Caco-2 (cell line): Measurements from ENCODE around the gene C1QTNF12. TPM values are rescaled to one million over a fixed set of nuclear protein-coding genes. Genes with fewer than 3 reads are reported as not detected.

ENCODE experiments used
- BruUV-seq: library from RNA; stranded (reverse); fragments of 400-500 nt; replicated peaks from 2 replicates; lab custom pipeline; 2021; lab: Mats Ljungman, UMichigan
- CTCF ChIA-PET: fragments of 300-600 bp; sonication (Branson Sonifier 250); formaldehyde crosslinking; loops from one replicate; lab custom pipeline; 2022; ENCODE audit warnings: antibody characterized with exemption; lab: Charles Lee
- POLR2A ChIA-PET: fragments of 300-600 bp; sonication (Branson Sonifier 250); formaldehyde crosslinking; loops from one replicate; lab custom pipeline; 2022; ENCODE audit warnings: antibody characterized with exemption; lab: Charles Lee
- DNase-seq, 2 experiments: peaks; one replicate each; pipeline versions ENCODE4 v3.0.0 to v3.0.0-alpha.2; 2020 to 2022
- H3K27me3 ChIP-seq: replicated peaks from 2 replicates; pipeline ENCODE4 v1.6.0; 2011; ENCODE audit warnings: low read length; ENCODE audit not compliant: control insufficient read depth, insufficient read depth
- H3K36me3 ChIP-seq: 2 replicates; pipeline ENCODE4 v1.5.1; 2011; ENCODE audit warnings: low read length; ENCODE audit not compliant: control insufficient read depth, insufficient read depth
- H3K4me1 ChIP-seq: fragments of 250-450 bp; sonication (Bioruptor Pico); 2 replicates; pipeline ENCODE4 v1.5.1; 2020; ENCODE audit warnings: mild to moderate bottlenecking
- H3K4me3 ChIP-seq: 2 replicates; pipeline ENCODE4 v1.5.1; 2011; ENCODE audit warnings: low read depth, mild to moderate bottlenecking, control low read depth, low read length
- H3K9me3 ChIP-seq: fragments of 250-450 bp; sonication (Bioruptor Pico); 2 replicates; pipeline ENCODE4 v1.5.1; 2020; ENCODE audit warnings: mild to moderate bottlenecking, moderate library complexity
- H3K27ac Mint-ChIP-seq: one replicate; pipeline ENCODE4 v1.8.0; 2022; ENCODE audit warnings: mixed read lengths; ENCODE audit not compliant: unreplicated experiment
- H3K27me3 Mint-ChIP-seq: one replicate; pipeline ENCODE4 v1.8.0; 2022; ENCODE audit warnings: mixed read lengths; ENCODE audit not compliant: insufficient read depth, unreplicated experiment
- H3K36me3 Mint-ChIP-seq: one replicate; pipeline ENCODE4 v1.8.0; 2022; ENCODE audit warnings: mild to moderate bottlenecking, mixed read lengths; ENCODE audit not compliant: insufficient read depth, unreplicated experiment
- H3K4me1 Mint-ChIP-seq: one replicate; pipeline ENCODE4 v1.8.0; 2022; ENCODE audit warnings: low read depth, mixed read lengths; ENCODE audit not compliant: unreplicated experiment
- H3K4me3 Mint-ChIP-seq: one replicate; pipeline ENCODE4 v1.8.0; 2022; ENCODE audit warnings: mild to moderate bottlenecking, moderate library complexity, mixed read lengths; ENCODE audit not compliant: unreplicated experiment
- H3K9me3 Mint-ChIP-seq: one replicate; pipeline ENCODE4 v1.8.0; 2022; ENCODE audit warnings: mixed read lengths; ENCODE audit not compliant: unreplicated experiment
- intact Hi-C: fragments of 100-400 bp; cut with micrococcal nuclease; formaldehyde crosslinking; loops from one replicate; pipeline ENCODE4 v1.10.0; 2022; ENCODE audit not compliant: unreplicated experiment
- total RNA-seq: library from RNA; stranded (reverse); gene quantifications from 2 replicates; pipeline ENCODE4 v1.2.3, GENCODE V29; 2022
- TF ChIP-seq, protein P1 (sequence below), 2 experiments: fragments of 200-600 bp in 1 of 2; IDR thresholded peaks; 1 replicate in 1 of 2; 2 replicates in 1 of 2; pipeline versions ENCODE4 v1.5.1 to v1.8.0; 2011 to 2022; ENCODE audit warnings: antibody characterized with exemption in 1 of 2, control low read depth in 1 of 2, inconsistent platforms in 1 of 2, low read depth in 1 of 2, low read length in 1 of 2, mild to moderate bottlenecking in 1 of 2, moderate library complexity in 1 of 2; ENCODE audit not compliant: insufficient read depth in 1 of 2, severe bottlenecking in 1 of 2, unreplicated experiment in 1 of 2

Gene C1QTNF12
- total RNA-seq, 1 experiment from 2014 or later = 3.7 TPM

DNA sequence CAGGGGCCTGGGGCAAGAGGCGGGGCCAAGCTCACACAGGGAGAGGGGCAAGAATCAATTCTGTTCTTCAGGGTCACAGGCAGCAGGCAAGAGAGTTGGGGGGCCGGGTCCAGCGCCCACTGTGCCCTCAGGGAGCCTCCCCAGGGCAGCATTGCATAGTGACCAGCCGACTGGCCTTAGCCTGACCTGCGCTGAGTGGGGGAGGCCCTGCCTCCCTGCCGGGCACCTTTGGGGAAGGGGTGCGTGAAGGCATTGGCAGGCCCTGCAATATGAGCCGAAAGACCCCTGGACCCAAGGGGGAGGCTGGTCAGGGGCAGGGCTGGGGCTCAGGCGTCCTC, 45.9 kb upstream of the C1QTNF12 start:
- peaks cover 19% of the 10 kb centered on the region for H3K36me3 Mint-ChIP-seq
- H3K9me3 Mint-ChIP-seq = peaks cover 8% of the 10 kb centered on the region
- H3K27ac Mint-ChIP-seq = no peak overlapping the region
- TF ChIP-seq, protein P1, sequence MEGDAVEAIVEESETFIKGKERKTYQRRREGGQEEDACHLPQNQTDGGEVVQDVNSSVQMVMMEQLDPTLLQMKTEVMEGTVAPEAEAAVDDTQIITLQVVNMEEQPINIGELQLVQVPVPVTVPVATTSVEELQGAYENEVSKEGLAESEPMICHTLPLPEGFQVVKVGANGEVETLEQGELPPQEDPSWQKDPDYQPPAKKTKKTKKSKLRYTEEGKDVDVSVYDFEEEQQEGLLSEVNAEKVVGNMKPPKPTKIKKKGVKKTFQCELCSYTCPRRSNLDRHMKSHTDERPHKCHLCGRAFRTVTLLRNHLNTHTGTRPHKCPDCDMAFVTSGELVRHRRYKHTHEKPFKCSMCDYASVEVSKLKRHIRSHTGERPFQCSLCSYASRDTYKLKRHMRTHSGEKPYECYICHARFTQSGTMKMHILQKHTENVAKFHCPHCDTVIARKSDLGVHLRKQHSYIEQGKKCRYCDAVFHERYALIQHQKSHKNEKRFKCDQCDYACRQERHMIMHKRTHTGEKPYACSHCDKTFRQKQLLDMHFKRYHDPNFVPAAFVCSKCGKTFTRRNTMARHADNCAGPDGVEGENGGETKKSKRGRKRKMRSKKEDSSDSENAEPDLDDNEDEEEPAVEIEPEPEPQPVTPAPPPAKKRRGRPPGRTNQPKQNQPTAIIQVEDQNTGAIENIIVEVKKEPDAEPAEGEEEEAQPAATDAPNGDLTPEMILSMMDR (IDR thresholded peaks at IDR 0.05; ENCODE audit: insufficient read depth in 1 of 2, low read depth in 1 of 2, low read length in 1 of 2, severe bottlenecking in 1 of 2, unreplicated experiment in 1 of 2) = no peak
- peaks cover 3% of the 10 kb centered on the region for H3K27me3 Mint-ChIP-seq
- Histone ChIP-seq H3K4me1 (no peaks in the 10 kb centered on the region; the same call in 1 of the 2 replicates), H3K4me3 (no peak overlapping the region), H3K9me3 (no peaks in the 10 kb centered on the region), H3K27me3 (no peaks in the 10 kb centered on the region), H3K36me3 (no peaks in the 10 kb centered on the region)
- no peaks in the 10 kb centered on the region for H3K4me1 Mint-ChIP-seq
- CTCF ChIA-PET = interaction anchor here (0.6 to 1.5 kb wide), 4 partner anchors 167 to 386 kb away, joined by 3 read pairs; no protein-coding TSS in a partner anchor
- intact Hi-C loops = no loop called here
- no TSS peak for BruUV-seq
- no peak for DNase-seq
- H3K4me3 Mint-ChIP-seq = no peak overlapping the region
- POLR2A ChIA-PET = interaction anchor here (0.6 to 1.1 kb wide), 2 partner anchors 54 to 213 kb away, joined by 3 read pairs; no protein-coding TSS in a partner anchor

DNA sequence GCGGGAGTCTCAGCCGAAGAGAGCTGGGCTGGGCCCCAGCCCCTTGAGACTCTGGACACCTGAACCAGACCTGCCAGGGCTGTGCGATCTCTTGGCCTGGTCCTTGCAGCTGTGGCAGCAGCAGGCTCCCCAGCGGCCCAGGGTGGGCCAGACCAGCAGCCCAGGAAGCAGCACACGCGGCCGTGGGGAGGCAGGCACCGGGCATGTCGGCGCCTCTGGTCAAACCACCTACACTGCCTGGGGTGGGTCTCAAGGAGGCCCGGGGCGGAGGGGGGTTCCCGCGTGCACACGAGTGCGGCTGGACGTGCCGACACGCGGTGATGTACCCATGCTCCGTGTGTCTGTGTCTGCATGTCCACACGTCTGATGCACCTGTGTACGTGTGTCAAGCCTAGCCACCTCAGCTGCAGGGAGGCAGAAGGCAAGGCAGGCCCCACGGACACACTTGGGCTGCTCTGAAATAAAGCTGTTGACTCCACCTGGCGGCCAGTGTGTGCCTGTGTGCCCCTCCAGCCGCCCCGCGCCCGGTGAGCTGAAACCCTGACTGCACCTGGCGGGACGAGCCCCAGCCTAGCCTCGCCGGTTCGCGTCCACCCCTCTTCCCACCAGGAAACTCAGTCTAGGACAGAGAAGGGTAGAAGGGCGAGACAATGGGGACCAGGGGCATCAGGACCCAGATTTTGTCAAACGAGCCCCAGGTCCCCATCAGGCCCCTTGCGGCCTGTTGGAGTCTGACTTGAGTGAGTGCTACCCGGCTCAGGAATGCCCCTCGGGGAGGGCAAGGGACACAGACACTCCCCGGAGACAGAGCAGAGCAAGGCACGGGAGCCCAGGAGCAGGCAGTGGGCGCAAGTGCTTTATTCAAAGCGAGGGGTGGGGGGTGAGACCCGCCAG, 45.3 kb upstream of the C1QTNF12 start:
- peaks cover 18% of the 10 kb centered on the region for H3K36me3 Mint-ChIP-seq
- TF ChIP-seq, protein P1 (IDR thresholded peaks at IDR 0.05; ENCODE audit: insufficient read depth in 1 of 2, low read depth in 1 of 2, low read length in 1 of 2, severe bottlenecking in 1 of 2, unreplicated experiment in 1 of 2) = peak; percentile 52 to 63
- peak; percentile 70 to 74 for DNase-seq
- H3K4me1 Mint-ChIP-seq = no peaks in the 10 kb centered on the region
- BruUV-seq = no TSS peak
- ChIA-PET POLR2A (interaction anchor here (0.6 to 1.1 kb wide), 3 partner anchors 53 to 214 kb away, joined by 3 read pairs; no protein-coding TSS in a partner anchor), CTCF (interaction anchor here (0.6 to 1.5 kb wide), 4 partner anchors 13 to 174 kb away, joined by 3 to 5 read pairs (median 3); no protein-coding TSS in a partner anchor)
- intact Hi-C loops = loop anchor here (2.0 kb wide), 1 partner anchor 307 kb away; no protein-coding TSS in a partner anchor
- peaks cover 8% of the 10 kb centered on the region for H3K9me3 Mint-ChIP-seq
- no peak overlapping the region for H3K27ac Mint-ChIP-seq
- Histone ChIP-seq H3K4me3 (no peak overlapping the region), H3K9me3 (no peaks in the 10 kb centered on the region), H3K4me1 (no peaks in the 10 kb centered on the region; the same call in 1 of the 2 replicates), H3K27me3 (no peaks in the 10 kb centered on the region), H3K36me3 (no peaks in the 10 kb centered on the region)
- peaks cover 3% of the 10 kb centered on the region for H3K27me3 Mint-ChIP-seq
- no peak overlapping the region for H3K4me3 Mint-ChIP-seq

DNA sequence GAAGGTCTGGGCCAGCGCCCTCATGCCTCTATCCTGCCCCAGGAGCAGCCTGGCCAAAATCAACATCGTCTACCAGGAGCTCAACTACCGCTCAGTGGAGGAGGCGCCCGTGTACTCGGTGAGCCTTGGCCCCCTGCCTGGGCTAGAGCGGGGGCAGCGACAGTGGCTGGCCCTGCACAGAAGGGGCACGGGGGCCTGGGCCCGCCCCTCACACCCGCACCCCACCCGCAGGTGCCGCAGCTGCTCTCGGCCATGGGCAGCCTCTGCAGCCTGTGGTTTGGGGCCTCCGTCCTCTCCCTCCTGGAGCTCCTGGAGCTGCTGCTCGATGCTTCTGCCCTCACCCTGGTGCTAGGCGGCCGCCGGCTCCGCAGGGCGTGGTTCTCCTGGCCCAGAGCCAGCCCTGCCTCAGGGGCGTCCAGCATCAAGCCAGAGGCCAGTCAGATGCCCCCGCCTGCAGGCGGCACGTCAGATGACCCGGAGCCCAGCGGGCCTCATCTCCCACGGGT, 44.6 kb upstream of the C1QTNF12 start:
- no peak overlapping the region for H3K27ac Mint-ChIP-seq
- H3K4me1 ChIP-seq = no peaks in the 10 kb centered on the region; the same call in 1 of the 2 replicates
- H3K36me3 ChIP-seq = no peaks in the 10 kb centered on the region
- peaks cover 14% of the 10 kb centered on the region for H3K36me3 Mint-ChIP-seq
- peaks cover 8% of the 10 kb centered on the region for H3K9me3 Mint-ChIP-seq
- ChIA-PET POLR2A (interaction anchor here (0.6 kb wide), 1 partner anchor 86 kb away, joined by 3 read pairs; no protein-coding TSS in a partner anchor), CTCF (interaction anchor here (0.8 to 1.5 kb wide), 3 partner anchors 14 to 169 kb away, joined by 3 to 5 read pairs (median 3); no protein-coding TSS in a partner anchor)
- no peaks in the 10 kb centered on the region for H3K27me3 ChIP-seq
- H3K4me1 Mint-ChIP-seq = no peaks in the 10 kb centered on the region
- intact Hi-C loops = loop anchor here (2.0 kb wide), 1 partner anchor 306 kb away; no protein-coding TSS in a partner anchor
- BruUV-seq = no TSS peak
- H3K4me3 Mint-ChIP-seq = no peak overlapping the region
- H3K4me3 ChIP-seq = no peak overlapping the region
- TF ChIP-seq, protein P1 (IDR thresholded peaks at IDR 0.05; ENCODE audit: insufficient read depth in 1 of 2, low read depth in 1 of 2, low read length in 1 of 2, severe bottlenecking in 1 of 2, unreplicated experiment in 1 of 2) = no peak
- H3K27me3 Mint-ChIP-seq = peaks cover 3% of the 10 kb centered on the region
- H3K9me3 ChIP-seq = no peaks in the 10 kb centered on the region
- DNase-seq = no peak
